Esophagus squamous epithelium (tissue), 5 donors: ENCODE measurements around the gene STARD3. TPM values are rescaled to one million over a fixed set of nuclear protein-coding genes. Genes with fewer than 3 reads are reported as not detected.

ENCODE experiments used
- DNase-seq: peaks from one replicate; lab custom pipeline; 2025; lab: John Stamatoyannopoulos, UW
- H3K27ac ChIP-seq, 4 donors: fragments of 200-600 bp; sonication (generic); one replicate each; pipeline ENCODE4 v1.5.1; 2016 to 2019; ENCODE audit warnings: mild to moderate bottlenecking in 1 of 4
- H3K27me3 ChIP-seq, 4 donors: fragments of 200-600 bp; sonication (generic); 1 replicate in 3 of 4; 2 replicates in 1 of 4; pipeline versions ENCODE4 v1.5.1 to v1.6.0; 2017 to 2021; ENCODE audit warnings: antibody characterized with exemption in 1 of 4
- H3K36me3 ChIP-seq, 3 donors: fragments of 200-600 bp; sonication (generic); one replicate each; pipeline ENCODE4 v1.5.1; 2016 to 2019
- H3K4me1 ChIP-seq, 3 donors: fragments of 200-600 bp; sonication (generic); one replicate each; pipeline ENCODE4 v1.5.1; 2017 to 2019
- H3K4me3 ChIP-seq, 4 donors: fragments of 200-600 bp; sonication (generic); 1 replicate in 3 of 4; 2 replicates in 1 of 4; pipeline ENCODE4 v1.5.1; 2016 to 2019; ENCODE audit warnings: mild to moderate bottlenecking in 2 of 4, moderate library complexity in 1 of 4
- H3K9me3 ChIP-seq, 3 donors: fragments of 200-600 bp; sonication (generic); one replicate each; pipeline ENCODE4 v1.5.1; 2016 to 2019
- POLR2A ChIP-seq, 4 donors: fragments of 450-650 bp; IDR thresholded peaks; one replicate each; pipeline ENCODE4 v1.6.1; 2017; ENCODE audit warnings: antibody characterized with exemption in 4 of 4, mild to moderate bottlenecking in 4 of 4, moderate library complexity in 3 of 4
- WGBS, 2 donors: methylation state at CpG; one replicate each; pipeline ENCODE4 v1.1.5; 2018; 5-methylcytosine and 5-hydroxymethylcytosine counted together
- intact Hi-C: fragments of 100-400 bp; cut with DNase I; formaldehyde crosslinking; loops from one replicate; pipeline ENCODE4 v1.15.0; 2022
- total RNA-seq, 4 donors: library from RNA; depleted of rRNA; stranded (reverse); fragments of >200 nt; gene quantifications; one replicate each; pipeline ENCODE4 v1.1.0, GENCODE V29; 2016
- TF ChIP-seq, protein P1 (sequence below), 6 experiments: fragments of 450-650 bp in 4 of 6; fragments of 200-600 bp in 2 of 6; sonication (generic) in 2 of 6; IDR thresholded peaks; one replicate each; pipeline ENCODE4 v1.5.1; 2016 to 2019; ENCODE audit warnings: antibody characterized with exemption in 6 of 6, mild to moderate bottlenecking in 4 of 6, moderate library complexity in 4 of 6
- donor health status: DM: yes; HTN: yes; CAD: no.

STARD3 gene
- total RNA-seq, 4 donors from 2014 or later = 27.3 to 46.7 (median 33.4) TPM

DNA sequence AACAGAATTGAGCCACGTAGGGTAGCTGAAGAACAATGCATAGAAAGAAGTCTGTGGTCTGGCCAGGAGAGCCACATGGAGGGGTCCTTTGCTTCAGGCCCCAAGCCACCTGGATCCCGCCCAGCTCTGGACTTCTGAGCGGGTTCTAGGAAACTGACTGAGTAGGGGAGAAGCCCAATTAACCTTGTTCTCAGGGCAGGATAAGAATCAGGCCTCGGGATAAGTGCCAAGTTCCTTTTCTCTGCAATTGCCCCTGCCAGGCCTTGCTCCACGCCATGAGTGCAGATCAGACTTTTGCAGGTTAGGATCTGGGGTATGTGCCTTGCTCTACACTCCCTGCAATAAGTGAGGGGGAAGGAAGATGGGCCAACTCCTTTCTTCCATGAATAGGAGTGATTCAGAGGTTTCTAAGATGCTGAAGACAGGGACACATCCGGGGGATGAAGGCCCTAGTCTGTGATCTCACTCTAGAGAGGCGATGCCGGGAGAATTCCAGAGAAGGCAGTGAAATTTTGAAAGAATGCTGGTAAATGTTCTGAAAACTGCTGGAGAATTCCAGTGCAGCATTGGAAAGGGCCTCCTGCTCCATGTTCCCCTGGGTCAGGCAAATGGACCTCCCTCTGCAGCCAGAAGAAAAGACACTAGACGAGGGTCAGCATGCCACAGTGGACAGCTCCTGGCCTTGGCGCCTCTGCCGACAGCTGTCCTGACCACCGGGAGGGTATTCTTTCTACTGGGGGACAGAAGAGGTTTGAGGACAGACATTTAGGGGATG lies 35.0 kb upstream of the STARD3 start:
- H3K36me3 ChIP-seq = no peaks in the 10 kb centered on the region
- peaks cover 38 to 71% (median 38%) of the 10 kb centered on the region in 3 donors for H3K4me1 ChIP-seq
- H3K27ac ChIP-seq = no peak overlapping the region
- DNase-seq = no peak
- no peak for TF ChIP-seq POLR2A (IDR thresholded peaks at IDR 0.05)
- TF ChIP-seq, protein P1, sequence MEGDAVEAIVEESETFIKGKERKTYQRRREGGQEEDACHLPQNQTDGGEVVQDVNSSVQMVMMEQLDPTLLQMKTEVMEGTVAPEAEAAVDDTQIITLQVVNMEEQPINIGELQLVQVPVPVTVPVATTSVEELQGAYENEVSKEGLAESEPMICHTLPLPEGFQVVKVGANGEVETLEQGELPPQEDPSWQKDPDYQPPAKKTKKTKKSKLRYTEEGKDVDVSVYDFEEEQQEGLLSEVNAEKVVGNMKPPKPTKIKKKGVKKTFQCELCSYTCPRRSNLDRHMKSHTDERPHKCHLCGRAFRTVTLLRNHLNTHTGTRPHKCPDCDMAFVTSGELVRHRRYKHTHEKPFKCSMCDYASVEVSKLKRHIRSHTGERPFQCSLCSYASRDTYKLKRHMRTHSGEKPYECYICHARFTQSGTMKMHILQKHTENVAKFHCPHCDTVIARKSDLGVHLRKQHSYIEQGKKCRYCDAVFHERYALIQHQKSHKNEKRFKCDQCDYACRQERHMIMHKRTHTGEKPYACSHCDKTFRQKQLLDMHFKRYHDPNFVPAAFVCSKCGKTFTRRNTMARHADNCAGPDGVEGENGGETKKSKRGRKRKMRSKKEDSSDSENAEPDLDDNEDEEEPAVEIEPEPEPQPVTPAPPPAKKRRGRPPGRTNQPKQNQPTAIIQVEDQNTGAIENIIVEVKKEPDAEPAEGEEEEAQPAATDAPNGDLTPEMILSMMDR (IDR thresholded peaks at IDR 0.05) = no peak
- H3K27me3 ChIP-seq = peaks cover 57 to 100% (median 76%) of the 10 kb centered on the region in 4 donors
- H3K4me3 ChIP-seq = no peak overlapping the region
- WGBS, 2 donors = 51 to 57% methylated on average over 11 to 12 of the region's 12 CpGs
- H3K9me3 ChIP-seq = no peaks in the 10 kb centered on the region
- intact Hi-C loops = no loop called here

DNA sequence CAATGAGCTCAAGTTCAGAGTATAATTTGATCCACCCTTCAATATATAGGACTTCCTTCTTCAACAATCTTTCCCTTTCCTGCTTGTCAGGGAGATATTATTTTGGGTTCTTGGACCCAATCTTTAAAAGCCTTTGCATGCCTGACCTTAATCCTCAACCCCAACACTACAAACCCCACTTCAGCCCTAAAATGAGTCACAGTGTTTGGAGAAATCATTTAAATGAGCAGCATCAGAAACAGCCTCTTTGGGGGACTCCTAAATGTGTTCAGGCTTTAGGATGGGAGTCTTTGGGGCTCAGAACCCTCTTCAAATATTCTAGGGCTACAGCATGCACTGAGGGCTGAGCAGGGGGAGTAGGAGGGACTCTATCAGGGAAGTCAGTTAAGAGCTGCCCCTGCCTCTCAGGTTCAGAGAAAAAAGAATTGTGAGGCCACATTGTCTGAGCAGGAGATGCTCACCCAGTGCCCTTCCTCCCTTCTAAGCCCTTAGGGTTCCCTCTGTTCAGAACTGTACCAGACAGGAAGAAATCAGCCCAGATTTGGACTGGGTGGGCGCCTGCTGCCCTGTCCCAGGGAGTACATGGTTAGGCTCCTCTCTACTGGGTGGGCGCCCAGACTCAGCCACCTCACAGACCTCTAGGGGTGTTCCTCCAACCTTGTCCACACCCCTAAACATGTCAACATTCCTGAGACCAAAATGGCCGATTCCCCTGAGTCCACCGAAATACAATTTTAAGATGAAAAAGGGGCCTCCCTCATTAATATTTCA lies 34.2 kb upstream of the STARD3 start:
- Histone ChIP-seq H3K4me1 (peaks cover 43 to 72% (median 46%) of the 10 kb centered on the region in 3 donors), H3K27me3 (peaks cover 56 to 100% (median 77%) of the 10 kb centered on the region in 4 donors), H3K4me3 (no peak overlapping the region), H3K9me3 (no peaks in the 10 kb centered on the region), H3K27ac (no peak overlapping the region), H3K36me3 (no peaks in the 10 kb centered on the region)
- no peak for TF ChIP-seq POLR2A (IDR thresholded peaks at IDR 0.05)
- TF ChIP-seq, protein P1 (IDR thresholded peaks at IDR 0.05) = no peak
- WGBS, 2 donors = 33 to 59% methylated on average over 2 to 4 of the region's 4 CpGs
- intact Hi-C loops = no loop called here
- no peak for DNase-seq

DNA sequence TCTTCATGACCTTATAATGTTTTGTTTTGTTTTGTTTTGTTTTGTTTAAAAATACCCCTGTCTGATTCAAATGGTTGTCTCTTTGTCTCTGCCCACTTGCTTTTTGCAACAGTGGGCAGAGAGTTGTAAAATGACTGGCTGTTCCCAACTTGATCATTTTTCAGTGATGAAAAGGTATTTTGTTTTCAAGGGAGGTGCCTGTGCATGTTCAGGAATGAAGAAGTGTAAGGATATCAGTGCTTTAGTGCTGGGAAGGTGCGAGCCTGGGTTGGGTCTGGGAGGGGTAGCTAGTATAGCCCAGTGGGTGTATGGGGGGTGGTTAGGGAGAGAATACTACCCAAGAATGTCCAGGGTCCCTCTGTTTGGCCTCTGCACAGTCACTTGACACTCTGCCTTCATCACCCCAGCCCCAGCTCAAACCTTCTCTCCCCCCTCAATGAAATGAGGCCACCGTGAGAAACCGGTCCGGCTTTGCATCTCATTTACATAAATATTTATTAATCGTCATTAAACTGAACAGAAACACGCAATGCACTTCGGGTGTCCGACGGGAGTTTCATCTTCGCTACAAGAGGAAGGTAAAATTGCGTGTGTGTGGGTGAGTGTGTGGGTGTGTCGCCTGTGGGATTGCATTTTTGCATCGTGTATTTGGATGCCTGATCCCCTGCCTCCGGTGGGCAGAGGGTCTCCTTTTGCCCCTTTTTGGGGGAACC lies 33.5 kb upstream of the STARD3 start:
- 5 to 8% methylated on average over 14 of the region's 14 CpGs for WGBS, 2 donors
- Histone ChIP-seq H3K9me3 (no peaks in the 10 kb centered on the region), H3K4me1 (peaks cover 42 to 72% (median 46%) of the 10 kb centered on the region in 3 donors), H3K27me3 (peaks cover 56 to 100% (median 77%) of the 10 kb centered on the region in 4 donors), H3K36me3 (no peaks in the 10 kb centered on the region), H3K4me3 (no peak overlapping the region), H3K27ac (no peak overlapping the region)
- no peak for DNase-seq
- intact Hi-C loops = no loop called here
- no peak for TF ChIP-seq POLR2A (IDR thresholded peaks at IDR 0.05)
- TF ChIP-seq, protein P1 (IDR thresholded peaks at IDR 0.05) = no peak

DNA sequence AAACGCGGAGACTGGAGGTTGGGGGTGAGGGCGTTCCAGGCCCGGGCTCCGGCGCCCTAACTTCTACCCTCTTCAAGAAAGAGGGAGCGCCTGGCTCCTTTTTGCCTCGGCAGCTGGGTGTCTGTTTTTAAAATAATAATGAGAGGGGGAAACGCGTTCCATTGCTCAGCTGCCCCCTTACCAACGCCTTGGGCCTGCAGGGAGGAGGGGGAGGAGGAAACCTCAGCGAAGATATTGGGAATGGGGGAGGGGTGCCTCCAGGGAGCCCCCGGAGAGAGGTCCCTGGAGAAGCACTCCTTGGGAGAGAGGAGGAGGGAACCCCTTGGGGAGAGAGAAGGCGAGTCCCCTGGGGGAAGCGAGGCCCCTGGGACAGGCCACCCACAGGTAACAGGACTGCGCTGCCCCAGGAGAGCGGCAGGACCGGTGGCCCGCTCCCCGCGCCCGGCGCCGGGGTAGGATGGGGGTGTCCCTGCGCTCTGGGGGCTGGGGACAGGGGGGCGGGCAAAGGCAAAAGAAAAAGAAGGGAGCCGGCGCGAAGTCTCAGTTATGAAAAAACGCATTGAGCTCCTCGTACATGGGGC lies 31.9 kb upstream of the STARD3 start:
- no peaks in the 10 kb centered on the region for H3K36me3 ChIP-seq
- peaks cover 28 to 57% (median 34%) of the 10 kb centered on the region in 3 donors for H3K4me1 ChIP-seq
- H3K9me3 ChIP-seq = no peaks in the 10 kb centered on the region
- WGBS, 2 donors = 0 to 10% methylated on average over 8 to 19 of the region's 31 CpGs
- H3K27ac ChIP-seq = no peak overlapping the region
- H3K27me3 ChIP-seq = peaks cover 42 to 100% (median 69%) of the 10 kb centered on the region in 4 donors
- TF ChIP-seq, protein P1 (IDR thresholded peaks at IDR 0.05) = no peak
- no peak for TF ChIP-seq POLR2A (IDR thresholded peaks at IDR 0.05)
- intact Hi-C loops = no loop called here
- peak overlapping the region in 1 of 4 donors; percentile 52 for H3K4me3 ChIP-seq
- no peak for DNase-seq
